Measurements from ENCODE around the gene MTR. TPM values are rescaled to one million over a fixed set of nuclear protein-coding genes. Genes with fewer than 3 reads are reported as not detected.

The MTR gene
- total RNA-seq, 2 experiments from 2014 or later: 35.2 to 37.0 TPM

- no peak for TF ChIP-seq CTCF (IDR thresholded peaks at IDR 0.05)
- Mint-ChIP-seq H3K4me3 (no peak overlapping the region), H3K4me1 (ENCODE audit: low read depth) (no peaks in the 10 kb centered on the region), H3K9me3 (no peaks in the 10 kb centered on the region), H3K36me3 (ENCODE audit: low read depth) (no peaks in the 10 kb centered on the region), H3K27ac (no peak overlapping the region), H3K27me3 (peaks cover 19% of the 10 kb centered on the region)
- ChIA-PET POLR2A (no interaction called here), CTCF (no interaction called here)
- intact Hi-C loops (cut with DNase I, micrococcal nuclease): no loop called here
- ATAC-seq (ENCODE audit: poor library complexity) (no peak), DNase-seq (no peak)
- H3K36me3 ChIP-seq (ENCODE audit: insufficient read depth, low read length): no peaks in the 10 kb centered on the region
- no peaks in the 10 kb centered on the region for H3K9me3 ChIP-seq (ENCODE audit: control insufficient read depth in 1 of 2, insufficient read depth in 1 of 2, low read length in 2 of 2)
- H3K4me1 ChIP-seq (ENCODE audit: insufficient read depth, low read length): no peaks in the 10 kb centered on the region
- no peaks in the 10 kb centered on the region for H3K27me3 ChIP-seq (ENCODE audit: control insufficient read depth in 1 of 2, insufficient read depth in 2 of 2, low read length in 2 of 2)
- H3K27ac ChIP-seq (ENCODE audit: low read depth in 1 of 2, low read length in 2 of 2): no peak overlapping the region
- H3K4me3 ChIP-seq (ENCODE audit: low read length): no peak overlapping the region
Measured at GRCh38 chr1:236947794-236948193, 152.7 kb downstream of the MTR start.

- peaks cover 19% of the 10 kb centered on the region for H3K27me3 Mint-ChIP-seq
- H3K4me3 ChIP-seq (ENCODE audit: low read length): no peak overlapping the region
- no peak overlapping the region for H3K4me3 Mint-ChIP-seq
- intact Hi-C loops (cut with DNase I, micrococcal nuclease): no loop called here
- no peaks in the 10 kb centered on the region for H3K9me3 Mint-ChIP-seq
- POLR2A ChIA-PET: no interaction called here
- DNase-seq: no peak
- H3K36me3 Mint-ChIP-seq (ENCODE audit: low read depth): no peaks in the 10 kb centered on the region
- no peaks in the 10 kb centered on the region for H3K4me1 Mint-ChIP-seq (ENCODE audit: low read depth)
- no peak overlapping the region for H3K27ac ChIP-seq (ENCODE audit: low read depth in 1 of 2, low read length in 2 of 2)
- no peaks in the 10 kb centered on the region for H3K36me3 ChIP-seq (ENCODE audit: insufficient read depth, low read length)
- H3K9me3 ChIP-seq (ENCODE audit: control insufficient read depth in 1 of 2, insufficient read depth in 1 of 2, low read length in 2 of 2): no peaks in the 10 kb centered on the region
- CTCF ChIA-PET: no interaction called here
- H3K4me1 ChIP-seq (ENCODE audit: insufficient read depth, low read length): no peaks in the 10 kb centered on the region
- H3K27me3 ChIP-seq (ENCODE audit: control insufficient read depth in 1 of 2, insufficient read depth in 2 of 2, low read length in 2 of 2): no peaks in the 10 kb centered on the region
- ATAC-seq (ENCODE audit: poor library complexity): no peak
- TF ChIP-seq CTCF (IDR thresholded peaks at IDR 0.05): no peak
- no peak overlapping the region for H3K27ac Mint-ChIP-seq
Measured at GRCh38 chr1:236948381-236948780, 153.3 kb downstream of the MTR start.

- CTCF ChIA-PET: no interaction called here
- Mint-ChIP-seq H3K36me3 (ENCODE audit: low read depth) (no peaks in the 10 kb centered on the region), H3K27me3 (peaks cover 19% of the 10 kb centered on the region), H3K9me3 (peaks cover 4% of the 10 kb centered on the region), H3K4me3 (no peak overlapping the region), H3K27ac (no peak overlapping the region), H3K4me1 (ENCODE audit: low read depth) (no peaks in the 10 kb centered on the region)
- DNase-seq (no peak), ATAC-seq (ENCODE audit: poor library complexity) (no peak)
- no peaks in the 10 kb centered on the region for H3K4me1 ChIP-seq (ENCODE audit: insufficient read depth, low read length)
- no peak for TF ChIP-seq CTCF (IDR thresholded peaks at IDR 0.05)
- H3K27me3 ChIP-seq (ENCODE audit: control insufficient read depth in 1 of 2, insufficient read depth in 2 of 2, low read length in 2 of 2): no peaks in the 10 kb centered on the region
- H3K27ac ChIP-seq (ENCODE audit: low read depth in 1 of 2, low read length in 2 of 2): no peak overlapping the region
- POLR2A ChIA-PET: no interaction called here
- H3K4me3 ChIP-seq (ENCODE audit: low read length): no peak overlapping the region
- intact Hi-C loops (cut with DNase I, micrococcal nuclease): no loop called here
- no peaks in the 10 kb centered on the region for H3K9me3 ChIP-seq (ENCODE audit: control insufficient read depth in 1 of 2, insufficient read depth in 1 of 2, low read length in 2 of 2)
- no peaks in the 10 kb centered on the region for H3K36me3 ChIP-seq (ENCODE audit: insufficient read depth, low read length)
Measured at GRCh38 chr1:236948996-236949395, 153.9 kb downstream of the MTR start.

Data from CD4-positive, alpha-beta T cell (primary cell).